ENCODE measurements around the gene CROCC2. TPM values are rescaled to one million over a fixed set of nuclear protein-coding genes. Genes with fewer than 3 reads are reported as not detected.

Gene CROCC2
- total and polyA plus RNA-seq, 10 of the 15 experiments (the other 5 are each of a cell fraction or from before 2014, with no cell fraction given): not detected

DNA sequence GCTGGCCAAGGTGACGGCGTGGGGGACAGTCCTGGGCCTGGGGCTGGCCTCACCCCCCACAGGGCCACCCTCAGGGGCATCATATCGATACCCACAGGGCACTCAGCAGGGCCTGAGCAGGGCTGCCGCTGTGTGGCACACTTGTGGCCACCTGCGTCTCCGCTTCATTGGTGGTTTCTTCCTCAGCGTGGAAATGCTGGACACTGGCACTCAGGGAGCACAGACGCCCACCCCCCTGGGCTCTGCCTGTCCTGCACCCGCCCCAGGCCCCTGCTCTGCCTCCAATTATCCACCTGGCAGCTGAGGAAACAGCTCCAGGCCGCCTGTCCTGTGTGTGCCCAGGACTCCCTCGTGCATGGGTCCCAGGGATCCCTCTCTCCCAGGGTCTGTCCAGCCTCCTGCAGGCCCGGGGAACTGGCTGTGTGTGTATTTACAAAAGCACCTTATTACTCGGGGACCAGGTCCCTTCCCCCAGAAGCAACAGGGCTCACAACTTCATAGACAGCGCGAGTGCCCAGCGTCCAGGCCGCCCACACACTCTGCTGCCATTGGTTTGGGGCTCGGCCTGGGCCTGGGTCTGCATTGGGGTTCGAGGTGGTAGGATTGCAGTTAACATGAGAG, 13.1 kb downstream of the CROCC2 start:
- Histone ChIP-seq H3K27me3 (replicated peaks in 1 of 2; ENCODE audit: control insufficient read depth in 2 of 2, insufficient read depth in 2 of 2, low read length in 1 of 2) (no peaks in the 10 kb centered on the region; a peak in 3 of 4 replicates), H3K9me3 (replicated peaks; ENCODE audit: control insufficient read depth, insufficient read depth, low read length) (no peaks in the 10 kb centered on the region), H3K4me3 (no peak overlapping the region), H3K4me2 (ENCODE audit: control insufficient read depth, insufficient read depth) (no peak overlapping the region), H3K9ac (ENCODE audit: control insufficient read depth, insufficient read depth, low read length) (no peak overlapping the region), H2AFZ (ENCODE audit: control insufficient read depth, low read depth, low read length) (no peak overlapping the region), H3K79me2 (ENCODE audit: control insufficient read depth, insufficient read depth, low read length) (no peaks in the 10 kb centered on the region), H4K20me1 (ENCODE audit: control insufficient read depth, insufficient read depth) (no peaks in the 10 kb centered on the region), H3K4me1 (ENCODE audit: control insufficient read depth, insufficient read depth, low read length) (no peaks in the 10 kb centered on the region), H3K27ac (ENCODE audit: control insufficient read depth, insufficient read depth) (no peak overlapping the region), H3K36me3 (ENCODE audit: control insufficient read depth in 2 of 2, insufficient read depth in 2 of 2, low read length in 1 of 2) (no peaks in the 10 kb centered on the region)
- ChIA-PET SMC1A (ENCODE audit: uncharacterized antibody, unreplicated experiment) (no interaction called here), CTCF (no interaction called here), POLR2A (no interaction called here), RAD21 (ENCODE audit: unreplicated experiment) (no interaction called here)
- DNase-seq (ENCODE audit: low read depth, low spot score): no peak
- 46% methylated on average over 19 of the region's 19 CpGs for WGBS (ENCODE audit: insufficient coverage, insufficient replicate concordance, low lambda C conversion rate, missing lambda C conversion rate)
- BruUV-seq (replicated peaks): no TSS peak
- in situ Hi-C loops (cut with MboI): no loop called here
- TF ChIP-seq SUPT20H (IDR thresholded peaks at IDR 0.05; ENCODE audit: borderline replicate concordance, control insufficient read depth, low read depth, low read length): no peak
- no peak for TF ChIP-seq SRF (IDR thresholded peaks at IDR 0.05; ENCODE audit: low read depth in 2 of 2, low read length in 2 of 2)
- TF ChIP-seq GABPA (IDR thresholded peaks at IDR 0.05; ENCODE audit: low read depth): no peak
- TF ChIP-seq RBBP5 (conservative IDR thresholded peaks at IDR 0.05): no peak
- no peak for TF ChIP-seq NBN (IDR thresholded peaks at IDR 0.05)
- TF ChIP-seq CBX5 (IDR thresholded peaks at IDR 0.05; ENCODE audit: low read depth): no peak
- TF ChIP-seq MYB (IDR thresholded peaks at IDR 0.05; ENCODE audit: borderline replicate concordance, low read depth, low read length): no peak
- TF ChIP-seq NRF1 (conservative IDR thresholded peaks at IDR 0.05; ENCODE audit: low read depth, low read length): no peak
- TF ChIP-seq BMI1 (IDR thresholded peaks at IDR 0.05; ENCODE audit: borderline replicate concordance): no peak
- no peak for TF ChIP-seq FOXK2 (IDR thresholded peaks at IDR 0.05)
- no peak for TF ChIP-seq IKZF2 (IDR thresholded peaks at IDR 0.05)
- FAIRE-seq: no peak
- no peak for ATAC-seq
- intact Hi-C loops (cut with micrococcal nuclease; ENCODE audit: unreplicated experiment): no loop called here

Data from GM12878 (cell line).